ENCODE data around the gene KCNMA1.

- no peak for TF ChIP-seq YY1 (IDR thresholded peaks at IDR 0.05; ENCODE audit: insufficient read depth, insufficient read length)
- no peak for TF ChIP-seq SUZ12 (IDR thresholded peaks at IDR 0.05; ENCODE audit: extremely low read depth, insufficient read depth, insufficient read length)
- no peak for TF ChIP-seq ZNF274 (IDR thresholded peaks at IDR 0.05; ENCODE audit: low read depth, low read length)
These were observed 222.2 kb downstream of the KCNMA1 start for GRCh38 chr10:77415313-77415960.

Measured in NT2/D1 (cell line).